HEK293 (cell line): ENCODE data around the gene SRPX.

Experiments used
- CTCF ChIA-PET: fragments of 350-600 bp; formaldehyde crosslinking; extraction: SDS; loops from one replicate; lab custom pipeline; 2021; ENCODE audit warnings: antibody characterized with exemption; lab: Yijun Ruan, JAX
- POLR2A ChIA-PET: fragments of 300-600 bp; formaldehyde crosslinking; extraction: SDS; loops from one replicate; lab custom pipeline; 2020; ENCODE audit warnings: antibody characterized with exemption, inconsistent platforms; lab: Yijun Ruan, JAX
- H3K27ac ChIP-seq: fragments of 200-500 bp; sonication (Bioruptor generic); 2 replicates; pipeline ENCODE4 v1.5.1; 2014; ENCODE audit warnings: low read depth, low read length, control low read depth, inconsistent platforms; ENCODE audit errors: extremely low read depth
- H3K36me3 ChIP-seq, 2 experiments: fragments of 200-500 bp in 1 of 2; sonication (Bioruptor generic) in 1 of 2; 1 replicate in 1 of 2; 2 replicates in 1 of 2; pipeline ENCODE4 v1.5.1; 2014 to 2017; ENCODE audit warnings: inconsistent platforms in 2 of 2, low read length in 2 of 2; ENCODE audit not compliant: control insufficient read depth in 2 of 2, insufficient read depth in 1 of 2
- H3K4me1 ChIP-seq: fragments of 200-500 bp; sonication (Bioruptor generic); 2 replicates; pipeline ENCODE4 v1.5.1; 2014; ENCODE audit warnings: mild to moderate bottlenecking, low read length, inconsistent platforms; ENCODE audit not compliant: control insufficient read depth, insufficient read depth
- H3K4me3 ChIP-seq: 2 replicates; pipeline ENCODE4 v1.5.1; 2011; ENCODE audit warnings: low read depth, mild to moderate bottlenecking, control low read depth, low read length, moderate library complexity
- H3K9me3 ChIP-seq: fragments of 200-500 bp; sonication (Bioruptor generic); 2 replicates; pipeline ENCODE4 v1.5.1; 2014; ENCODE audit warnings: low read depth, low read length, inconsistent platforms; ENCODE audit not compliant: control insufficient read depth, insufficient read depth
- BCL11A ChIP-seq: fragments of 450-650 bp; formaldehyde crosslinking; IDR thresholded peaks from 2 replicates; pipeline ENCODE4 v1.5.1; 2016; ENCODE audit warnings: low read depth, missing biosample characterization, missing genetic modification characterization
- GLI2 ChIP-seq: fragments of 450-650 bp; formaldehyde crosslinking; IDR thresholded peaks from 2 replicates; pipeline ENCODE4; 2017; ENCODE audit warnings: missing biosample characterization, missing genetic modification characterization, low read depth, borderline replicate concordance
- MEIS1 ChIP-seq: sonication (generic); formaldehyde crosslinking; IDR thresholded peaks from 2 replicates; pipeline ENCODE4 v1.8.1; 2022; ENCODE audit warnings: missing genetic modification reagents, mild to moderate bottlenecking, borderline replicate concordance
- SETDB1 ChIP-seq: IDR thresholded peaks from one replicate; pipeline ENCODE4 v1.6.1; 2017; ENCODE audit warnings: mild to moderate bottlenecking, low read length, moderate library complexity, mixed read lengths; ENCODE audit not compliant: insufficient read length
- YY1 ChIP-seq: fragments of 450-650 bp; formaldehyde crosslinking; IDR thresholded peaks from 2 replicates; pipeline ENCODE4 v1.5.1; 2018; ENCODE audit warnings: missing biosample characterization, missing genetic modification characterization
- ZNF2 ChIP-seq: fragments of 450-650 bp; formaldehyde crosslinking; IDR thresholded peaks from 2 replicates; pipeline ENCODE4 v1.5.1; 2016; ENCODE audit warnings: missing biosample characterization, missing genetic modification characterization
- ZNF544 ChIP-seq: fragments of 450-650 bp; formaldehyde crosslinking; IDR thresholded peaks from 2 replicates; pipeline ENCODE4 v1.5.0; 2017; ENCODE audit warnings: missing biosample characterization, missing genetic modification characterization
- ZNF561 ChIP-seq: fragments of 450-650 bp; IDR thresholded peaks from 2 replicates; pipeline ENCODE4 v1.5.1; 2018; ENCODE audit warnings: missing biosample characterization, missing genetic modification characterization, borderline replicate concordance
- ZNF747 ChIP-seq: fragments of 450-650 bp; formaldehyde crosslinking; IDR thresholded peaks from 2 replicates; pipeline ENCODE4 v1.5.1; 2016; ENCODE audit warnings: missing biosample characterization, missing genetic modification characterization
- ZSCAN30 ChIP-seq: fragments of 450-650 bp; IDR thresholded peaks from 2 replicates; pipeline ENCODE4 v1.5.1; 2018; ENCODE audit warnings: missing biosample characterization, mild to moderate bottlenecking, missing genetic modification characterization, moderate library complexity
- TF ChIP-seq, protein P1 (sequence below): fragments of 450-650 bp; formaldehyde crosslinking; IDR thresholded peaks from 2 replicates; pipeline ENCODE4 v1.5.1; 2016; ENCODE audit warnings: missing biosample characterization, missing genetic modification characterization
- TF ChIP-seq, protein P2 (sequence below): fragments of 450-650 bp; formaldehyde crosslinking; IDR thresholded peaks from 2 replicates; pipeline ENCODE4 v1.5.0; 2017; ENCODE audit warnings: missing biosample characterization, missing genetic modification characterization, borderline replicate concordance
- TF ChIP-seq, protein P3 (sequence below): fragments of 450-650 bp; formaldehyde crosslinking; IDR thresholded peaks from 2 replicates; pipeline ENCODE4 v1.5.1; 2016; ENCODE audit warnings: missing biosample characterization, missing genetic modification characterization
- TF ChIP-seq, protein P4 (sequence below): fragments of 450-650 bp; formaldehyde crosslinking; IDR thresholded peaks from 2 replicates; pipeline ENCODE4 v1.5.1; 2016; ENCODE audit warnings: missing biosample characterization, missing genetic modification characterization
- TF ChIP-seq, protein P5 (sequence below): fragments of 450-650 bp; formaldehyde crosslinking; conservative IDR thresholded peaks from 2 replicates; pipeline ENCODE4 v1.5.1; 2016; ENCODE audit warnings: low read depth, missing biosample characterization, missing genetic modification characterization
- TF ChIP-seq, protein P6 (sequence below): fragments of 450-650 bp; formaldehyde crosslinking; IDR thresholded peaks from 2 replicates; pipeline ENCODE4 v1.5.1; 2016; ENCODE audit warnings: missing biosample characterization, missing genetic modification characterization

The SRPX gene

DNA sequence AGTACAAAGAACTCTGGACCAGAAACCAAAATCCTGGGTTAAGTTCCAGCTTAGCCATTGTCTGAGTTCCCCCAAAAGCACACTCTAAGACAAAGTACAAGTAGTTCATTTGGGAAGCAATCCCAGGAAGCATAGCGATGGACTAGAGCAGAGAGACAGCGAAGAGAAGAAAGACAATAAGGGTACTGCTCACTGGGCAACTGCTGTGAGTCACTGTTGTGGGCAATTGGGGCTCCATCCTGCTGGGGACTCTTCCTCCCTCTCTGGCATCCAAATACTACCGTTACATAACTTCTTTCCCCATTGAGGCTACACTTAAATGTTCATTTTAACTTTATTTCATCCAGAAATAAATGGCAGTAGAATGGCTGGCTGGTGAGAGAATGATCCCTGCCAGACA lies 14.1 kb downstream of the SRPX start:
- no peak overlapping the region for H3K4me3 ChIP-seq
- CTCF ChIA-PET, result interaction anchor here (0.6 to 1.8 kb wide), 4 partner anchors 13 to 169 kb away, joined by 3 to 5 read pairs (median 4); no protein-coding TSS in a partner anchor
- no peaks in the 10 kb centered on the region for H3K4me1 ChIP-seq

More for the DNA sequence above, 14.1 kb downstream of the SRPX start:
- POLR2A ChIA-PET, result no interaction called here
- TF ChIP-seq ZNF544 (tag by site-specific recombination) (no peak), ZNF561 (tag by site-specific recombination) (no peak), SETDB1 (no peak), GLI2 (tag by site-specific recombination) (no peak), MEIS1 (CRISPR knock-in tag) (no peak), YY1 (tag by site-specific recombination) (no peak), ZSCAN30 (tag by site-specific recombination) (no peak), ZNF747 (no peak), BCL11A (tag by site-specific recombination) (no peak), ZNF2 (tag by site-specific recombination) (no peak)
- TF ChIP-seq, protein P1, sequence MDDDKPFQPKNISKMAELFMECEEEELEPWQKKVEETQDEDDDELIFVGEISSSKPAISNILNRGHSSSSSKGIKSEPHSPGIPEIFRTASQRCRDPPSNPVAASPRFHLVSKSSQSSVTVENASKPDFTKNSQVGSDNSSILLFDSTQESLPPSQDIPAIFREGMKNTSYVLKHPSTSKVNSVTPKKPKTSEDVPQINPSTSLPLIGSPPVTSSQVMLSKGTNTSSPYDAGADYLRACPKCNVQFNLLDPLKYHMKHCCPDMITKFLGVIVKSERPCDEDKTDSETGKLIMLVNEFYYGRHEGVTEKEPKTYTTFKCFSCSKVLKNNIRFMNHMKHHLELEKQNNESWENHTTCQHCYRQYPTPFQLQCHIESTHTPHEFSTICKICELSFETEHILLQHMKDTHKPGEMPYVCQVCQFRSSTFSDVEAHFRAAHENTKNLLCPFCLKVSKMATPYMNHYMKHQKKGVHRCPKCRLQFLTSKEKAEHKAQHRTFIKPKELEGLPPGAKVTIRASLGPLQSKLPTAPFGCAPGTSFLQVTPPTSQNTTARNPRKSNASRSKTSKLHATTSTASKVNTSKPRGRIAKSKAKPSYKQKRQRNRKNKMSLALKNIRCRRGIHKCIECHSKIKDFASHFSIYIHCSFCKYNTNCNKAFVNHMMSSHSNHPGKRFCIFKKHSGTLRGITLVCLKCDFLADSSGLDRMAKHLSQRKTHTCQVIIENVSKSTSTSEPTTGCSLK (tag by site-specific recombination), result no peak
- TF ChIP-seq, protein P2, sequence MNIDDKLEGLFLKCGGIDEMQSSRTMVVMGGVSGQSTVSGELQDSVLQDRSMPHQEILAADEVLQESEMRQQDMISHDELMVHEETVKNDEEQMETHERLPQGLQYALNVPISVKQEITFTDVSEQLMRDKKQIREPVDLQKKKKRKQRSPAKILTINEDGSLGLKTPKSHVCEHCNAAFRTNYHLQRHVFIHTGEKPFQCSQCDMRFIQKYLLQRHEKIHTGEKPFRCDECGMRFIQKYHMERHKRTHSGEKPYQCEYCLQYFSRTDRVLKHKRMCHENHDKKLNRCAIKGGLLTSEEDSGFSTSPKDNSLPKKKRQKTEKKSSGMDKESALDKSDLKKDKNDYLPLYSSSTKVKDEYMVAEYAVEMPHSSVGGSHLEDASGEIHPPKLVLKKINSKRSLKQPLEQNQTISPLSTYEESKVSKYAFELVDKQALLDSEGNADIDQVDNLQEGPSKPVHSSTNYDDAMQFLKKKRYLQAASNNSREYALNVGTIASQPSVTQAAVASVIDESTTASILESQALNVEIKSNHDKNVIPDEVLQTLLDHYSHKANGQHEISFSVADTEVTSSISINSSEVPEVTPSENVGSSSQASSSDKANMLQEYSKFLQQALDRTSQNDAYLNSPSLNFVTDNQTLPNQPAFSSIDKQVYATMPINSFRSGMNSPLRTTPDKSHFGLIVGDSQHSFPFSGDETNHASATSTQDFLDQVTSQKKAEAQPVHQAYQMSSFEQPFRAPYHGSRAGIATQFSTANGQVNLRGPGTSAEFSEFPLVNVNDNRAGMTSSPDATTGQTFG (tag by site-specific recombination), result no peak
- TF ChIP-seq, protein P3, sequence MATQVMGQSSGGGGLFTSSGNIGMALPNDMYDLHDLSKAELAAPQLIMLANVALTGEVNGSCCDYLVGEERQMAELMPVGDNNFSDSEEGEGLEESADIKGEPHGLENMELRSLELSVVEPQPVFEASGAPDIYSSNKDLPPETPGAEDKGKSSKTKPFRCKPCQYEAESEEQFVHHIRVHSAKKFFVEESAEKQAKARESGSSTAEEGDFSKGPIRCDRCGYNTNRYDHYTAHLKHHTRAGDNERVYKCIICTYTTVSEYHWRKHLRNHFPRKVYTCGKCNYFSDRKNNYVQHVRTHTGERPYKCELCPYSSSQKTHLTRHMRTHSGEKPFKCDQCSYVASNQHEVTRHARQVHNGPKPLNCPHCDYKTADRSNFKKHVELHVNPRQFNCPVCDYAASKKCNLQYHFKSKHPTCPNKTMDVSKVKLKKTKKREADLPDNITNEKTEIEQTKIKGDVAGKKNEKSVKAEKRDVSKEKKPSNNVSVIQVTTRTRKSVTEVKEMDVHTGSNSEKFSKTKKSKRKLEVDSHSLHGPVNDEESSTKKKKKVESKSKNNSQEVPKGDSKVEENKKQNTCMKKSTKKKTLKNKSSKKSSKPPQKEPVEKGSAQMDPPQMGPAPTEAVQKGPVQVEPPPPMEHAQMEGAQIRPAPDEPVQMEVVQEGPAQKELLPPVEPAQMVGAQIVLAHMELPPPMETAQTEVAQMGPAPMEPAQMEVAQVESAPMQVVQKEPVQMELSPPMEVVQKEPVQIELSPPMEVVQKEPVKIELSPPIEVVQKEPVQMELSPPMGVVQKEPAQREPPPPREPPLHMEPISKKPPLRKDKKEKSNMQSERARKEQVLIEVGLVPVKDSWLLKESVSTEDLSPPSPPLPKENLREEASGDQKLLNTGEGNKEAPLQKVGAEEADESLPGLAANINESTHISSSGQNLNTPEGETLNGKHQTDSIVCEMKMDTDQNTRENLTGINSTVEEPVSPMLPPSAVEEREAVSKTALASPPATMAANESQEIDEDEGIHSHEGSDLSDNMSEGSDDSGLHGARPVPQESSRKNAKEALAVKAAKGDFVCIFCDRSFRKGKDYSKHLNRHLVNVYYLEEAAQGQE (tag by site-specific recombination), result no peak
- TF ChIP-seq, protein P4, sequence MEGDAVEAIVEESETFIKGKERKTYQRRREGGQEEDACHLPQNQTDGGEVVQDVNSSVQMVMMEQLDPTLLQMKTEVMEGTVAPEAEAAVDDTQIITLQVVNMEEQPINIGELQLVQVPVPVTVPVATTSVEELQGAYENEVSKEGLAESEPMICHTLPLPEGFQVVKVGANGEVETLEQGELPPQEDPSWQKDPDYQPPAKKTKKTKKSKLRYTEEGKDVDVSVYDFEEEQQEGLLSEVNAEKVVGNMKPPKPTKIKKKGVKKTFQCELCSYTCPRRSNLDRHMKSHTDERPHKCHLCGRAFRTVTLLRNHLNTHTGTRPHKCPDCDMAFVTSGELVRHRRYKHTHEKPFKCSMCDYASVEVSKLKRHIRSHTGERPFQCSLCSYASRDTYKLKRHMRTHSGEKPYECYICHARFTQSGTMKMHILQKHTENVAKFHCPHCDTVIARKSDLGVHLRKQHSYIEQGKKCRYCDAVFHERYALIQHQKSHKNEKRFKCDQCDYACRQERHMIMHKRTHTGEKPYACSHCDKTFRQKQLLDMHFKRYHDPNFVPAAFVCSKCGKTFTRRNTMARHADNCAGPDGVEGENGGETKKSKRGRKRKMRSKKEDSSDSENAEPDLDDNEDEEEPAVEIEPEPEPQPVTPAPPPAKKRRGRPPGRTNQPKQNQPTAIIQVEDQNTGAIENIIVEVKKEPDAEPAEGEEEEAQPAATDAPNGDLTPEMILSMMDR (tag by site-specific recombination), result no peak
- TF ChIP-seq, protein P5, sequence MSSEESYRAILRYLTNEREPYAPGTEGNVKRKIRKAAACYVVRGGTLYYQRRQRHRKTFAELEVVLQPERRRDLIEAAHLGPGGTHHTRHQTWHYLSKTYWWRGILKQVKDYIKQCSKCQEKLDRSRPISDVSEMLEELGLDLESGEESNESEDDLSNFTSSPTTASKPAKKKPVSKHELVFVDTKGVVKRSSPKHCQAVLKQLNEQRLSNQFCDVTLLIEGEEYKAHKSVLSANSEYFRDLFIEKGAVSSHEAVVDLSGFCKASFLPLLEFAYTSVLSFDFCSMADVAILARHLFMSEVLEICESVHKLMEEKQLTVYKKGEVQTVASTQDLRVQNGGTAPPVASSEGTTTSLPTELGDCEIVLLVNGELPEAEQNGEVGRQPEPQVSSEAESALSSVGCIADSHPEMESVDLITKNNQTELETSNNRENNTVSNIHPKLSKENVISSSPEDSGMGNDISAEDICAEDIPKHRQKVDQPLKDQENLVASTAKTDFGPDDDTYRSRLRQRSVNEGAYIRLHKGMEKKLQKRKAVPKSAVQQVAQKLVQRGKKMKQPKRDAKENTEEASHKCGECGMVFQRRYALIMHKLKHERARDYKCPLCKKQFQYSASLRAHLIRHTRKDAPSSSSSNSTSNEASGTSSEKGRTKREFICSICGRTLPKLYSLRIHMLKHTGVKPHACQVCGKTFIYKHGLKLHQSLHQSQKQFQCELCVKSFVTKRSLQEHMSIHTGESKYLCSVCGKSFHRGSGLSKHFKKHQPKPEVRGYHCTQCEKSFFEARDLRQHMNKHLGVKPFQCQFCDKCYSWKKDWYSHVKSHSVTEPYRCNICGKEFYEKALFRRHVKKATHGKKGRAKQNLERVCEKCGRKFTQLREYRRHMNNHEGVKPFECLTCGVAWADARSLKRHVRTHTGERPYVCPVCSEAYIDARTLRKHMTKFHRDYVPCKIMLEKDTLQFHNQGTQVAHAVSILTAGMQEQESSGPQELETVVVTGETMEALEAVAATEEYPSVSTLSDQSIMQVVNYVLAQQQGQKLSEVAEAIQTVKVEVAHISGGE (tag by site-specific recombination), result no peak
- TF ChIP-seq, protein P6, sequence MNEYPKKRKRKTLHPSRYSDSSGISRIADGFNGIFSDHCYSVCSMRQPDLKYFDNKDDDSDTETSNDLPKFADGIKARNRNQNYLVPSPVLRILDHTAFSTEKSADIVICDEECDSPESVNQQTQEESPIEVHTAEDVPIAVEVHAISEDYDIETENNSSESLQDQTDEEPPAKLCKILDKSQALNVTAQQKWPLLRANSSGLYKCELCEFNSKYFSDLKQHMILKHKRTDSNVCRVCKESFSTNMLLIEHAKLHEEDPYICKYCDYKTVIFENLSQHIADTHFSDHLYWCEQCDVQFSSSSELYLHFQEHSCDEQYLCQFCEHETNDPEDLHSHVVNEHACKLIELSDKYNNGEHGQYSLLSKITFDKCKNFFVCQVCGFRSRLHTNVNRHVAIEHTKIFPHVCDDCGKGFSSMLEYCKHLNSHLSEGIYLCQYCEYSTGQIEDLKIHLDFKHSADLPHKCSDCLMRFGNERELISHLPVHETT, result no peak
- H3K36me3 ChIP-seq, result no peaks in the 10 kb centered on the region; a peak in 1 of 3 replicates
- no peaks in the 10 kb centered on the region; the same call in 1 of the 2 replicates for H3K9me3 ChIP-seq
- H3K27ac ChIP-seq, result no peak overlapping the region
